SK-N-SH treated with all-trans-retinoic acid at 6 μM for 48 hours (cell line): ENCODE results near the gene VTI1A.

Source experiments
- ARNTL ChIP-seq: fragments of 450-650 bp; formaldehyde crosslinking; IDR thresholded peaks from 2 replicates; pipeline ENCODE4 v1.5.0; 2020; ENCODE audit warnings: low read depth, mild to moderate bottlenecking, moderate library complexity, borderline replicate concordance
- BACH2 ChIP-seq: fragments of 250-450 bp; sonication (Bioruptor Pico); IDR thresholded peaks from 2 replicates; pipeline ENCODE4 v1.9.0; 2021; ENCODE audit warnings: mild to moderate bottlenecking, borderline replicate concordance
- CSDC2 ChIP-seq: fragments of 250-450 bp; sonication (Bioruptor Pico); IDR thresholded peaks from 2 replicates; pipeline ENCODE4 v1.5.0; 2020; ENCODE audit warnings: mild to moderate bottlenecking, moderate library complexity
- OSR1 ChIP-seq: fragments of 250-450 bp; sonication (Bioruptor Pico); IDR thresholded peaks from 2 replicates; pipeline ENCODE4 v1.8.0; 2022; ENCODE audit warnings: moderate library complexity, mild to moderate bottlenecking, inconsistent platforms
- SNAI2 ChIP-seq: fragments of 250-450 bp; sonication (Bioruptor Pico); IDR thresholded peaks from 2 replicates; pipeline ENCODE4 v1.5.0; 2020; ENCODE audit warnings: mild to moderate bottlenecking, moderate library complexity
- ZNF565 ChIP-seq: fragments of 450-650 bp; formaldehyde crosslinking; conservative IDR thresholded peaks from 2 replicates; pipeline ENCODE4 v1.5.0; 2020; ENCODE audit warnings: low read depth, mild to moderate bottlenecking, moderate library complexity
- TF ChIP-seq, protein P1 (sequence below): fragments of 250-450 bp; sonication (Bioruptor Pico); IDR thresholded peaks from 2 replicates; pipeline ENCODE4 v1.5.1; 2020; ENCODE audit warnings: low read depth, mild to moderate bottlenecking, moderate library complexity

DNA sequence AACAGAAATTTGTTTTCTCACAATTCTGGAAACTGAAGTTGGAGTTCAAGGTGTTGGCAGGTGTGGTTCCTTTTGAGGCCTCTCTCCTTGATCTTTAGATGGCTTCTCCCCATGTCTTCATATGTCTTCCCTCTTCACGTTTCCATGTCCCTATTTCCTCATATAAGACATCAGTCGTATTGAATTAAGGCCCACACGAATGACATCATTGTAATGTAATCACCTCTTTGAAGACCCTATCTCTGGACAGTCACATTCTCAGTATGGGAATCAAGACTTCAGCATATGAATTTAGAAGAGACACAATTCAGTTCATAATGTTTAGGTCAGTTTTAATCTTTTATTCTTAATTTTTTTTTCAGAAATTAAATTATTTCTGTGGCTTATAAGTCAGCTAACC is 19.8 kb downstream of the VTI1A start:
- TF ChIP-seq BACH2 (CRISPR knock-in tag), result no peak
- no peak for TF ChIP-seq CSDC2 (CRISPR knock-in tag)
- no peak for TF ChIP-seq SNAI2 (CRISPR knock-in tag)
- no peak for TF ChIP-seq ZNF565 (CRISPR knock-in tag)
- TF ChIP-seq, protein P1, sequence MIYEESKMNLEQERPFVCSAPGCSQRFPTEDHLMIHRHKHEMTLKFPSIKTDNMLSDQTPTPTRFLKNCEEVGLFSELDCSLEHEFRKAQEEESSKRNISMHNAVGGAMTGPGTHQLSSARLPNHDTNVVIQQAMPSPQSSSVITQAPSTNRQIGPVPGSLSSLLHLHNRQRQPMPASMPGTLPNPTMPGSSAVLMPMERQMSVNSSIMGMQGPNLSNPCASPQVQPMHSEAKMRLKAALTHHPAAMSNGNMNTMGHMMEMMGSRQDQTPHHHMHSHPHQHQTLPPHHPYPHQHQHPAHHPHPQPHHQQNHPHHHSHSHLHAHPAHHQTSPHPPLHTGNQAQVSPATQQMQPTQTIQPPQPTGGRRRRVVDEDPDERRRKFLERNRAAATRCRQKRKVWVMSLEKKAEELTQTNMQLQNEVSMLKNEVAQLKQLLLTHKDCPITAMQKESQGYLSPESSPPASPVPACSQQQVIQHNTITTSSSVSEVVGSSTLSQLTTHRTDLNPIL (CRISPR knock-in tag), result no peak
- no peak for TF ChIP-seq OSR1 (CRISPR knock-in tag)
- TF ChIP-seq ARNTL (CRISPR knock-in tag), result no peak
